Measurements from ENCODE around the gene KYNU.
"Not testable (repeated sequence)": the region's sequence is repeated elsewhere in the genome, so short reads cannot be mapped to it uniquely, and the experiment has no call there.

KYNU gene

GRCh38 chr2:142918624-142919023 lies 41.2 kb downstream of the KYNU start:
- no peak for TF ChIP-seq ZNF274 (IDR thresholded peaks at IDR 0.05; ENCODE audit: low read depth, low read length)
- no peak overlapping the region for H3K4me3 ChIP-seq (ENCODE audit: low read length)

DNA sequence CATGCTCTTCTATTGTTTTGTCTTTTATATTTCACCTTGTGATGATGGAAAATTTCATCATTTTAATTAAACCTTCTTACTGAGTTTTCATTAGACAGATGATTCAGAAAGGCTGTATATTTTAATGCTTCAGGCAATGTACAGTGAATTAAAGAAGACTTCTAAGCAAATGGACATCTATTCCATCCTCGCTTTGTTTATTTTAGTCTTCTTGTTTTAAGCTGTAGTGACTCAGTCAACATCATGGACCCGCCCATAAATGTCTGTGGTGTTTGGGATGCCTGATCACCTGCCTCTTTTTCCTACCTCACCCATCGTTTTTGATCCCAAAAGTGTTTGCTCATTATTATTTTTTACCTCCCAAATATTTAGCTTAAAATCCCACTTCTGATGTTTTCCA lies 43.1 kb downstream of the KYNU start:
- no peak overlapping the region for H3K4me3 ChIP-seq (ENCODE audit: low read length)
- TF ChIP-seq ZNF274 (IDR thresholded peaks at IDR 0.05; ENCODE audit: low read depth, low read length), result no peak

- no peak overlapping the region for H3K4me3 ChIP-seq (ENCODE audit: low read length)
- TF ChIP-seq ZNF274 (IDR thresholded peaks at IDR 0.05; ENCODE audit: low read depth, low read length), result no peak
Measured at GRCh38 chr2:142926445-142926844, 49.0 kb downstream of the KYNU start.

DNA sequence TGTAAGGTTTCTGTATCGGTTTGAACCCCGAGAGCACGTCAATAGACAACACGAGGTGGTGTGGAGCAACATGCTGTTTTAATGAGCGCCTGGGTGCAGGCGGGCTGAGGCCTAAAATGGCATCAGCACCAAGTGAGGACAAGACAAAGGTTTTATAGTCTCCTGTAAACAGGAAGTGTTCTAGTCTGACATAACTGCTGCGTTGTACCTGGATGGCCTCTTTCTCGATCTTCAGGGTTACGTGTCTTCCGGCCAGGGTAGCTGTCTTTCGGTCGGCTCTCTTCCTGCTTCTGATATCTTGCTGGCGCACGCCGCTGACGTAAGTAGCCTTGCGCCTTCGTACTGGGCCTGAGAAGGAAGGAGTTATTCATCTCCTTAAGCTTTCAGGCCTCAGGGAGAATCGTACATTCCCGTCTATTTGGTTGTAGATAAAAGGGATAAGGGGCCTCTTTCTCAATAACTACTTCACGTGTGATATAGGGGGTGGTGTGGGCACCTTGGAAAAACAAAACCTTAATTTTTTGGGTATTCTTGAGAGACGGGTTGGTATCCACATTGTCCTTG lies 53.5 kb downstream of the KYNU start:
- H3K4me3 ChIP-seq (ENCODE audit: low read length), result no peak overlapping the region
- TF ChIP-seq ZNF274 (IDR thresholded peaks at IDR 0.05; ENCODE audit: low read depth, low read length), result no peak

GRCh38 chr2:142933916-142934315 lies 56.5 kb downstream of the KYNU start:
- no peak for TF ChIP-seq ZNF274 (IDR thresholded peaks at IDR 0.05; ENCODE audit: low read depth, low read length)

DNA sequence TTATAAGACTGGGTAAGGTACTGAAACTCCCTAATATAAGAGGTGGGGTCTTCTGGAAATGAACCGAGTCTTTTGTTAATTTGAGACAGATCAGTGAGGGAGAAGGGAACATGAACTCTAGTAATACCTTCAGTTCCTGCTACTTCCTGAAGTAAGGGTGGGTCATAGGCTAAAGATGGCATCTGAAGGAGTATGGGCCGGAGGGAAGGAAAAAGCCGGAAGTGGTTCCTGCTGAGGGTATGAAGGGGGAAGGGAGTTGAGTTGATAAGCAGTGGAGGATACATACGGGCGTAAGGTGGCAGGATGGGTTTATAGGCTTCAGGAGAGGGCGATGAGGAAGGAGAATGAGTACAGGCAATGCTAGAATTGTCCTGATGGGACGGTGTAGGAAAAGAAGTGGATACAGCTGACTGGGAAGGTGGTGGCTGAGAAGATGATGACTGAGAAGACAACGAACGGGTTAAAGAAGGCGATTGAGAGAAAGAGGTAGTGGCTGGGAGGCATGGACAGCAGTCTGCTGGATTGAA lies 58.2 kb downstream of the KYNU start:
- H3K4me3 ChIP-seq (ENCODE audit: low read length), result no peak overlapping the region
- TF ChIP-seq ZNF274 (IDR thresholded peaks at IDR 0.05; ENCODE audit: low read depth, low read length), result no peak

More at GRCh38 chr2:142933916-142934315, 56.5 kb downstream of the KYNU start:
- H3K4me3 ChIP-seq (ENCODE audit: low read length), result no peak overlapping the region

DNA sequence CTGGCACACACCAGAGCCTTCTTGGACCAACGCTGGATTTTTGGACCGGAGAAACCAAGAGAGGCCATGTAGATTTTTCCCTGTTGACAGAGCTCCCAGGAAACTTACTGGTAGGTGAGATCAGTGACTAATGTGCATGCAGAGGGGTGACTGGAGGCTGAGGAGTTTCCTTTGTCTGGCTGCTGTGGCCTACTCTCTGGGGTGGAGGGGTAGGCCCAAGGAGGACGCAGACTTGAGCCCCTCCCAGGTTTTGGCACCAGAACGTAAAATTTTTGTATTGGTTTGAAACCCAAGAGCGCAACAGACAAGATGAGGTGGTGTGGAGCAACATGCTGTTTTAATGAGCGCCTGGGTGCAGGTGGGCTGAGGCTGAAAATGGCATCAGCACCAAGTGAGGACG lies 59.2 kb downstream of the KYNU start:
- no peak for TF ChIP-seq ZNF274 (IDR thresholded peaks at IDR 0.05; ENCODE audit: low read depth, low read length)
- no peak overlapping the region for H3K4me3 ChIP-seq (ENCODE audit: low read length)

DNA sequence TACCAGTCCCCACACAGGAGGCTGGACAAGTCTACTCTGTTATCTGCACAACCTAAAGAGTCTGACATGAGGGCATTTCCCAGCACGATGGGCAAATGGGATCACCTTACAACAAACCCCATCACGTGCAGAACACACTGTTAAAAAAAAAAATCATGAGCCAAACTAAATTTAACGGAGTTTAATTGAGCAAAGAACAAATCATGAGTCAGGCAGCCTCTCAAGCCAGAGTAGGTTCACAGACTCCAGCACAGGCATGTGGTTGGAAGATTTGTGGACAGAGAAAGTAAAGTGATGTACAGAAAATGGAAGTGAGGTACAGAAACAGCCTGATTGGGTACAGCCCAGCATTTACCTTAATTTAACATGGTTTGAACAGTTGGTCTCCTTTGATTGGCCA lies 59.9 kb downstream of the KYNU start:
- H3K4me3 ChIP-seq (ENCODE audit: low read length), result no peak overlapping the region
- no peak for TF ChIP-seq ZNF274 (IDR thresholded peaks at IDR 0.05; ENCODE audit: low read depth, low read length)

GRCh38 chr2:142938240-142938639 lies 60.8 kb downstream of the KYNU start:
- TF ChIP-seq ZNF274 (IDR thresholded peaks at IDR 0.05; ENCODE audit: low read depth, low read length), result no peak

GRCh38 chr2:142940606-142941223 lies 63.3 kb downstream of the KYNU start:
- TF ChIP-seq ZNF274 (IDR thresholded peaks at IDR 0.05; ENCODE audit: low read depth, low read length), result no peak
- H3K4me3 ChIP-seq (ENCODE audit: low read length), result no peak overlapping the region

More at GRCh38 chr2:142938240-142938639, 60.8 kb downstream of the KYNU start:
- no peak overlapping the region for H3K4me3 ChIP-seq (ENCODE audit: low read length)

DNA sequence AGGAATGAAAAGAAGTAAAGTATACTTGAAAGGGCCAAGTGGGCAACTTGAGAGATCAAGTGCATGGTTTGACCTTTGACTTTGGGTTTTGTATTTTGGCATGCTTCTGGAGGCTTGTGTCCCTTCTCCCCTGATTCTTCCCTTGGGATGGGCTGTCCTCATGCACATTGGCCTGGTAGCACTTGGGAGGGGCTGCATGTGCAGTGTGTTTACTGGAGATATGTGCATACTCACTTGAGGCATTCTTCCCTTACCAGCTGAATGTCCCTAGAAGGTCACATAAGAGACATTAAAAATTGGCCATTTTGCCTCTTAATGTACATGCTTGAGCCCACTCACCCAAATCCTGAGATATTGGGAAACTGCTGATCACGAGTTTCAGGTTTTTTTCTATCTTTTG lies 65.2 kb downstream of the KYNU start:
- no peak overlapping the region for H3K4me3 ChIP-seq (ENCODE audit: low read length)
- no peak for TF ChIP-seq ZNF274 (IDR thresholded peaks at IDR 0.05; ENCODE audit: low read depth, low read length)

- no peak for TF ChIP-seq ZNF274 (IDR thresholded peaks at IDR 0.05; ENCODE audit: low read depth, low read length)
Measured at GRCh38 chr2:142944264-142944663, 66.8 kb downstream of the KYNU start.

GRCh38 chr2:142944721-142945120 lies 67.3 kb downstream of the KYNU start:
- TF ChIP-seq ZNF274 (IDR thresholded peaks at IDR 0.05; ENCODE audit: low read depth, low read length), result no peak
- H3K4me3 ChIP-seq (ENCODE audit: low read length), result no peak overlapping the region

More at GRCh38 chr2:142944264-142944663, 66.8 kb downstream of the KYNU start:
- H3K4me3 ChIP-seq (ENCODE audit: low read length), result no peak overlapping the region

- TF ChIP-seq ZNF274 (IDR thresholded peaks at IDR 0.05; ENCODE audit: low read depth, low read length), result no peak
- H3K4me3 ChIP-seq (ENCODE audit: low read length), result no peak overlapping the region
Measured at GRCh38 chr2:142946941-142947340, 69.5 kb downstream of the KYNU start.

GRCh38 chr2:142948723-142949122 lies 71.3 kb downstream of the KYNU start:
- H3K4me3 ChIP-seq (ENCODE audit: low read length), result not testable (repeated sequence)

DNA sequence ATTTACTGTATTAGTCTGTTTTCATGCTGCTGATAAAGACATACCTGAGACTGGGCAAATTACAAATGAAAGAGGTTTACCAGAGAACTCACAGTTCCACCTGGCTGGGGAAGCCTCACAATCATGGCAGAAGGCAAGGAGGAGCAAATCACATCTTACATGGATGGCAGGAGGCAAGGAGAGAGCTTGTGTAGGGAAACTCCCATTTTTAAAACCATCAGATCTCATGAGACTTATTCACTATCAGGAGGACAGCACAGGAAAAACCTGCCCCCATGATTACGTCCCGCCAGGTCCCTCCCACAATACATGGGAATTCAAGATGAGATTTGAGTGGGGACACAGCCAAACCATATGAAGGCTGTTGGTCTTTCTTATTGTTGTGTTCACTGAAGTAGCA lies 72.9 kb downstream of the KYNU start:
- H3K4me3 ChIP-seq (ENCODE audit: low read length), result not testable (repeated sequence)

Data from GM08714 (cell line).